NCI-H446 treated with DMSO at 0.1 percent for 48 hours (cell line): ENCODE measurements around the gene PEAR1.

Experiments used
- DNase-seq: peaks from one replicate; lab custom pipeline; 2025; lab: John Stamatoyannopoulos, UW

The PEAR1 gene

GRCh38 chr1:156859523-156860112 lies 33.9 kb upstream of the PEAR1 start:
- no peak for DNase-seq

GRCh38 chr1:156860113-156860627 lies 33.3 kb upstream of the PEAR1 start:
- no peak for DNase-seq

GRCh38 chr1:156860628-156861423 lies 32.7 kb upstream of the PEAR1 start, which contains the start of gene NTRK1:
NTRK1 (plus strand) TSS chr1:156860865; CDS start chr1:156860935, 70 bp downstream.
- peak; percentile 54 for DNase-seq

GRCh38 chr1:156862584-156862983 lies 30.9 kb upstream of the PEAR1 start:
- no peak for DNase-seq

GRCh38 chr1:156862997-156863599 lies 30.4 kb upstream of the PEAR1 start:
- DNase-seq: no peak

GRCh38 chr1:156863631-156864030 lies 29.9 kb upstream of the PEAR1 start:
- no peak for DNase-seq

- no peak for DNase-seq
Observed at GRCh38 chr1:156864796-156865195, 28.7 kb upstream of the PEAR1 start.

- no peak for DNase-seq
Observed at GRCh38 chr1:156865258-156865657, 28.3 kb upstream of the PEAR1 start.

- no peak for DNase-seq
Observed at GRCh38 chr1:156865865-156866248, 27.7 kb upstream of the PEAR1 start.

- no peak for DNase-seq
Observed at GRCh38 chr1:156866249-156866909, 27.1 kb upstream of the PEAR1 start.

GRCh38 chr1:156868341-156868740 lies 25.2 kb upstream of the PEAR1 start:
- no peak for DNase-seq

GRCh38 chr1:156869455-156869854 lies 24.1 kb upstream of the PEAR1 start:
- DNase-seq: no peak

- no peak for DNase-seq
Observed at GRCh38 chr1:156873659-156874058, 19.9 kb upstream of the PEAR1 start.

GRCh38 chr1:156874142-156874541 lies 19.4 kb upstream of the PEAR1 start:
- no peak for DNase-seq

- no peak for DNase-seq
Observed at GRCh38 chr1:156874572-156875340, 18.8 kb upstream of the PEAR1 start.

- DNase-seq: no peak
Observed at GRCh38 chr1:156875341-156875615, 18.2 kb upstream of the PEAR1 start.

- no peak for DNase-seq
Observed at GRCh38 chr1:156876281-156876680, 17.2 kb upstream of the PEAR1 start.

- no peak for DNase-seq
Observed at GRCh38 chr1:156877433-156878170, 15.9 kb upstream of the PEAR1 start.

- no peak for DNase-seq
Observed at GRCh38 chr1:156879876-156880275, 13.6 kb upstream of the PEAR1 start.

GRCh38 chr1:156880473-156880872 lies 13.0 kb upstream of the PEAR1 start:
- no peak for DNase-seq

GRCh38 chr1:156881101-156881500 lies 12.4 kb upstream of the PEAR1 start:
- DNase-seq: no peak
